ENCODE results near the gene NCR3LG1. TPM values are rescaled to one million over a fixed set of nuclear protein-coding genes. Genes with fewer than 3 reads are reported as not detected.

NCR3LG1 gene
- total and polyA plus RNA-seq, 2 of the 4 experiments (the other 2 are of a cell fraction): 1.7 to 4.1 TPM

- Histone ChIP-seq H3K36me3 (ENCODE audit: control insufficient read depth, insufficient read depth, low read length) (no peaks in the 10 kb centered on the region), H2BK5ac (ENCODE audit: low read depth, low read length, poor library complexity, severe bottlenecking) (no peak overlapping the region), H2BK20ac (ENCODE audit: low read depth, low read length) (no peak overlapping the region), H4K5ac (ENCODE audit: low read depth, low read length) (no peak overlapping the region), H3K56ac (ENCODE audit: extremely low read depth, insufficient read depth, low read length) (no peak overlapping the region), H4K20me1 (ENCODE audit: insufficient read depth, low read length) (no peaks in the 10 kb centered on the region), H3K4me1 (ENCODE audit: control insufficient read depth, insufficient read depth, low read length) (no peaks in the 10 kb centered on the region), H2AFZ (replicated peaks; ENCODE audit: low read length, poor library complexity) (no peak overlapping the region), H3K9ac (ENCODE audit: low read depth, low read length) (no peak overlapping the region), H3K27ac (ENCODE audit: insufficient read depth, low read length) (no peak overlapping the region), H3K4ac (ENCODE audit: low read depth, low read length) (no peak overlapping the region), H3K9me1 (ENCODE audit: insufficient read depth, low read length) (no peaks in the 10 kb centered on the region), H3K23ac (ENCODE audit: low read depth, low read length) (no peak overlapping the region), H2AK5ac (ENCODE audit: low read depth, low read length) (no peak overlapping the region), H4K8ac (ENCODE audit: low read depth in 2 of 2, low read length in 2 of 2) (no peak overlapping the region), H3K14ac (replicated peaks; ENCODE audit: low read depth, low read length) (no peak overlapping the region), H3K4me2 (ENCODE audit: low read depth, low read length) (no peak overlapping the region), H4K91ac (ENCODE audit: insufficient read depth, low read depth, low read length) (no peak overlapping the region), H3K79me1 (ENCODE audit: low read depth in 1 of 2, low read length in 2 of 2) (no peaks in the 10 kb centered on the region), H2BK15ac (ENCODE audit: low read depth, low read length) (no peak overlapping the region), H3K9me3 (ENCODE audit: control insufficient read depth, insufficient read depth, low read length) (no peaks in the 10 kb centered on the region), H3K18ac (ENCODE audit: low read depth, low read length) (no peak overlapping the region), H3K4me3 (ENCODE audit: insufficient read depth, low read depth, low read length) (no peak overlapping the region), H3K27me3 (ENCODE audit: control insufficient read depth, insufficient read depth, low read length) (peaks cover 13% of the 10 kb centered on the region), H2BK120ac (ENCODE audit: low read depth, low read length) (no peak overlapping the region), H2AK9ac (replicated peaks; ENCODE audit: low read depth, low read length, poor library complexity) (no peak overlapping the region)
- dilution Hi-C loops (cut with HindIII; ENCODE audit: low sequenced_read_pairs, unreplicated experiment): no loop called here
- ATAC-seq (ENCODE audit: low read depth) (no peak), DNase-seq (no peak)
- POLR2A ChIA-PET (ENCODE audit: unreplicated experiment): no interaction called here
- in situ Hi-C loops (cut with MboI; ENCODE audit: low sequenced_read_pairs): no loop called here
- CTCF ChIA-PET: interaction anchor here (1.1 kb wide), 1 partner anchor 34 kb away, joined by 3 read pairs; no protein-coding TSS in a partner anchor
- intact Hi-C loops (cut with micrococcal nuclease): no loop called here
- WGBS, 2 experiments (ENCODE audit: extremely low coverage in 2 of 2, insufficient read length in 1 of 2): no CpG with 5 or more reads among the region's 2 CpGs
- TF ChIP-seq POLR2A (IDR thresholded peaks at IDR 0.05; ENCODE audit: low read depth, low read length): no peak
- TF ChIP-seq USF2 (IDR thresholded peaks at IDR 0.05; ENCODE audit: low read depth, low read length): no peak
- no peak for TF ChIP-seq CHD1 (IDR thresholded peaks at IDR 0.05; ENCODE audit: low read depth, low read length)
- TF ChIP-seq FOS (IDR thresholded peaks at IDR 0.05; ENCODE audit: low read depth, low read length): no peak
- TF ChIP-seq MAFK (IDR thresholded peaks at IDR 0.05; ENCODE audit: low read depth, low read length): no peak
- TF ChIP-seq CTCF (conservative IDR thresholded peaks at IDR 0.05; ENCODE audit: low read depth, low read length): no peak
- TF ChIP-seq RFX5 (IDR thresholded peaks at IDR 0.05; ENCODE audit: low read depth, low read length): no peak
- no peak for TF ChIP-seq MXI1 (IDR thresholded peaks at IDR 0.05; ENCODE audit: borderline replicate concordance, low read depth, low read length)
- no peak for TF ChIP-seq RCOR1 (IDR thresholded peaks at IDR 0.05; ENCODE audit: insufficient replicate concordance, low read length)
- TF ChIP-seq NFE2L2 (IDR thresholded peaks at IDR 0.05; ENCODE audit: low read depth, low read length): no peak
- no peak for TF ChIP-seq RAD21 (IDR thresholded peaks at IDR 0.05; ENCODE audit: low read length)
- no peak for TF ChIP-seq MAZ (IDR thresholded peaks at IDR 0.05; ENCODE audit: borderline replicate concordance, low read depth, low read length)
- TF ChIP-seq SMC3 (IDR thresholded peaks at IDR 0.05; ENCODE audit: low read depth, low read length): no peak
- TF ChIP-seq CEBPB (IDR thresholded peaks at IDR 0.05; ENCODE audit: low read depth, low read length): no peak
- TF ChIP-seq ELK1 (IDR thresholded peaks at IDR 0.05; ENCODE audit: borderline replicate concordance, low read depth, low read length): no peak
- no peak for TF ChIP-seq BHLHE40 (IDR thresholded peaks at IDR 0.05; ENCODE audit: low read depth, low read length)
- no TSS peak for BruUV-seq (replicated peaks)
These were observed 67.0 kb downstream of the NCR3LG1 start for GRCh38 chr11:17418444-17419081.
